Measurements from ENCODE around the gene LDLRAD4. TPM values are rescaled to one million over a fixed set of nuclear protein-coding genes. Genes with fewer than 3 reads are reported as not detected.

The LDLRAD4 gene
- total RNA-seq, 1 experiment from 2014 or later, result 15.5 TPM

GRCh38 chr18:13302040-13302439, 83.5 kb downstream of the LDLRAD4 start:
- in situ Hi-C loops (cut with HindIII; ENCODE audit: low pct_unique_long_range_greater_than_20kb, low sequenced_read_pairs), result no loop called here

GRCh38 chr18:13302457-13303225, 84.1 kb downstream of the LDLRAD4 start:
- no peak for DNase-seq (ENCODE audit: low read depth, low spot score)
- in situ Hi-C loops (cut with HindIII; ENCODE audit: low pct_unique_long_range_greater_than_20kb, low sequenced_read_pairs), result no loop called here

More at GRCh38 chr18:13302040-13302439, 83.5 kb downstream of the LDLRAD4 start:
- DNase-seq (ENCODE audit: low read depth, low spot score), result no peak

GRCh38 chr18:13303756-13304364, 85.3 kb downstream of the LDLRAD4 start:
- no peak for DNase-seq (ENCODE audit: low read depth, low spot score)
- in situ Hi-C loops (cut with HindIII; ENCODE audit: low pct_unique_long_range_greater_than_20kb, low sequenced_read_pairs), result no loop called here

GRCh38 chr18:13305301-13305700, 86.7 kb downstream of the LDLRAD4 start:
- DNase-seq (ENCODE audit: low read depth, low spot score), result no peak
- in situ Hi-C loops (cut with HindIII; ENCODE audit: low pct_unique_long_range_greater_than_20kb, low sequenced_read_pairs), result no loop called here

- DNase-seq (ENCODE audit: low read depth, low spot score), result no peak
- in situ Hi-C loops (cut with HindIII; ENCODE audit: low pct_unique_long_range_greater_than_20kb, low sequenced_read_pairs), result no loop called here
Observed at GRCh38 chr18:13306583-13306982, 88.0 kb downstream of the LDLRAD4 start.

- no peak for DNase-seq (ENCODE audit: low read depth, low spot score)
- in situ Hi-C loops (cut with HindIII; ENCODE audit: low pct_unique_long_range_greater_than_20kb, low sequenced_read_pairs), result no loop called here
Observed at GRCh38 chr18:13308369-13308768, 89.8 kb downstream of the LDLRAD4 start.

GRCh38 chr18:13309031-13309747, 90.6 kb downstream of the LDLRAD4 start:
- in situ Hi-C loops (cut with HindIII; ENCODE audit: low pct_unique_long_range_greater_than_20kb, low sequenced_read_pairs), result no loop called here
- no peak for DNase-seq (ENCODE audit: low read depth, low spot score)

- in situ Hi-C loops (cut with HindIII; ENCODE audit: low pct_unique_long_range_greater_than_20kb, low sequenced_read_pairs), result no loop called here
- no peak for DNase-seq (ENCODE audit: low read depth, low spot score)
Observed at GRCh38 chr18:13309748-13310670, 91.4 kb downstream of the LDLRAD4 start.

- in situ Hi-C loops (cut with HindIII; ENCODE audit: low pct_unique_long_range_greater_than_20kb, low sequenced_read_pairs), result no loop called here
- DNase-seq (ENCODE audit: low read depth, low spot score), result no peak
Observed at GRCh38 chr18:13311193-13311592, 92.6 kb downstream of the LDLRAD4 start.

GRCh38 chr18:13312515-13312914, 94.0 kb downstream of the LDLRAD4 start:
- no peak for DNase-seq (ENCODE audit: low read depth, low spot score)
- in situ Hi-C loops (cut with HindIII; ENCODE audit: low pct_unique_long_range_greater_than_20kb, low sequenced_read_pairs), result no loop called here

- no peak for DNase-seq (ENCODE audit: low read depth, low spot score)
- in situ Hi-C loops (cut with HindIII; ENCODE audit: low pct_unique_long_range_greater_than_20kb, low sequenced_read_pairs), result no loop called here
Observed at GRCh38 chr18:13313006-13313686, 94.6 kb downstream of the LDLRAD4 start.

- in situ Hi-C loops (cut with HindIII; ENCODE audit: low pct_unique_long_range_greater_than_20kb, low sequenced_read_pairs), result no loop called here
- DNase-seq (ENCODE audit: low read depth, low spot score), result no peak
Observed at GRCh38 chr18:13315000-13315399, 96.4 kb downstream of the LDLRAD4 start.

GRCh38 chr18:13316063-13316462, 97.5 kb downstream of the LDLRAD4 start:
- in situ Hi-C loops (cut with HindIII; ENCODE audit: low pct_unique_long_range_greater_than_20kb, low sequenced_read_pairs), result no loop called here
- peak; percentile 11 for DNase-seq (ENCODE audit: low read depth, low spot score)

GRCh38 chr18:13317801-13318200, 99.2 kb downstream of the LDLRAD4 start:
- in situ Hi-C loops (cut with HindIII; ENCODE audit: low pct_unique_long_range_greater_than_20kb, low sequenced_read_pairs), result no loop called here
- DNase-seq (ENCODE audit: low read depth, low spot score), result no peak

GRCh38 chr18:13318731-13319501, 100.4 kb downstream of the LDLRAD4 start:
- in situ Hi-C loops (cut with HindIII; ENCODE audit: low pct_unique_long_range_greater_than_20kb, low sequenced_read_pairs), result no loop called here
- no peak for DNase-seq (ENCODE audit: low read depth, low spot score)

GRCh38 chr18:13319629-13320028, 101.1 kb downstream of the LDLRAD4 start:
- peak; percentile 64 for DNase-seq (ENCODE audit: low read depth, low spot score)
- in situ Hi-C loops (cut with HindIII; ENCODE audit: low pct_unique_long_range_greater_than_20kb, low sequenced_read_pairs), result no loop called here

Data from SK-MEL-5 (cell line).